Endothelial cell of umbilical vein (primary cell): Measurements from ENCODE around the gene KCP. TPM values are rescaled to one million over a fixed set of nuclear protein-coding genes. Genes with fewer than 3 reads are reported as not detected.

Experiments used
- BruUV-seq: library from RNA; stranded (reverse); fragments of 400-500 nt; replicated peaks from 2 replicates; lab custom pipeline; 2021; lab: Mats Ljungman, UMichigan
- CTCF ChIA-PET: fragments of 300-600, 350-600 bp; sonication (Branson Sonifier 250); formaldehyde crosslinking; loops from one replicate; lab custom pipeline; 2021; ENCODE audit warnings: antibody characterized with exemption, inconsistent platforms; lab: Charles Lee
- POLR2A ChIA-PET: fragments of 300-600, 350-600 bp; sonication (Branson Sonifier 250); formaldehyde crosslinking; loops from one replicate; lab custom pipeline; 2021; ENCODE audit warnings: antibody characterized with exemption, inconsistent platforms; lab: Charles Lee
- DNase-seq: peaks from one replicate; pipeline ENCODE4 v3.0.0-alpha.2; 2011; ENCODE audit warnings: low read depth, low spot score
- FAIRE-seq: peaks from 2 replicates; lab custom pipeline; 2011; peaks lifted over from hg19 to GRCh38; lab: Jason Lieb, UNC
- H2AFZ ChIP-seq: 2 replicates; pipeline ENCODE4 v1.6.0; 2012; ENCODE audit warnings: low read depth, low read length, control low read depth, inconsistent platforms
- H3K27ac ChIP-seq: 2 replicates; pipeline ENCODE4 v1.5.1; 2011; ENCODE audit warnings: low read depth, mild to moderate bottlenecking, control low read depth, low read length, moderate library complexity; ENCODE audit not compliant: insufficient read depth
- H3K27me3 ChIP-seq, 2 experiments: 2 replicates each; pipeline versions ENCODE4 v1.6.0 to v1.6.1; 2011; ENCODE audit warnings: low read length in 2 of 2, mixed read lengths in 1 of 2; ENCODE audit not compliant: control insufficient read depth in 2 of 2, insufficient read depth in 2 of 2
- H3K36me3 ChIP-seq, 2 experiments: 2 replicates in 1 of 2; 3 replicates in 1 of 2; pipeline ENCODE4 v1.5.1; 2011; ENCODE audit warnings: low read length in 2 of 2, mild to moderate bottlenecking in 1 of 2, moderate library complexity in 1 of 2; ENCODE audit not compliant: control insufficient read depth in 2 of 2, insufficient read depth in 2 of 2; ENCODE audit errors: extremely low read depth in 1 of 2
- H3K4me1 ChIP-seq: 3 replicates; pipeline ENCODE4 v1.5.1; 2011; ENCODE audit warnings: mild to moderate bottlenecking, low read length; ENCODE audit not compliant: control insufficient read depth, insufficient read depth; ENCODE audit errors: extremely low read depth
- H3K4me2 ChIP-seq: 2 replicates; pipeline ENCODE4 v1.6.1; 2011; ENCODE audit warnings: low read length, control low read depth, mixed read lengths; ENCODE audit not compliant: insufficient read depth
- H3K4me3 ChIP-seq, 3 experiments: fragments of 200-600 bp in 1 of 3; sonication (generic), shearing (Covaris generic) in 1 of 3; replicated peaks in 1 of 3; 2 replicates each; pipeline ENCODE4 v1.5.1; 2011 to 2016; ENCODE audit warnings: control low read depth in 3 of 3, low read length in 3 of 3, mild to moderate bottlenecking in 2 of 3, inconsistent platforms in 1 of 3, low read depth in 1 of 3, moderate library complexity in 1 of 3; ENCODE audit not compliant: insufficient read depth in 1 of 3
- H3K79me2 ChIP-seq: 2 replicates; pipeline ENCODE4 v1.6.0; 2012; ENCODE audit warnings: low read length, inconsistent platforms; ENCODE audit not compliant: control insufficient read depth, insufficient read depth
- H3K9ac ChIP-seq: replicated peaks from 2 replicates; pipeline ENCODE3; 2011; ENCODE audit warnings: low read length, control low read depth; ENCODE audit not compliant: insufficient read depth; ENCODE audit errors: extremely low read depth
- H3K9me1 ChIP-seq: replicated peaks from 3 replicates; pipeline ENCODE4 v1.6.0; 2011; ENCODE audit warnings: mild to moderate bottlenecking, low read length; ENCODE audit not compliant: control insufficient read depth, insufficient read depth; ENCODE audit errors: extremely low read depth
- H3K9me3 ChIP-seq: replicated peaks from 2 replicates; pipeline ENCODE4 v1.5.1; 2012; ENCODE audit warnings: low read length, inconsistent platforms; ENCODE audit not compliant: control insufficient read depth, insufficient read depth
- H4K20me1 ChIP-seq: replicated peaks from 2 replicates; pipeline ENCODE3; 2011; ENCODE audit warnings: mild to moderate bottlenecking, low read length; ENCODE audit not compliant: control insufficient read depth, insufficient read depth; ENCODE audit errors: extremely low read depth
- CTCF ChIP-seq, 2 donors: IDR thresholded peaks; 1 replicate in 1 of 2; 2 replicates in 1 of 2; pipeline ENCODE4 v1.5.1; 2011; ENCODE audit warnings: low read length in 2 of 2, mild to moderate bottlenecking in 2 of 2, moderate library complexity in 2 of 2, control low read depth in 1 of 2, inconsistent platforms in 1 of 2, low read depth in 1 of 2; ENCODE audit not compliant: insufficient read depth in 1 of 2; ENCODE audit errors: extremely low read depth in 1 of 2
- EZH2 ChIP-seq: IDR thresholded peaks from 2 replicates; pipeline ENCODE4 v1.6.1; 2012; ENCODE audit warnings: borderline replicate concordance, low read depth, mild to moderate bottlenecking, moderate library complexity, low read length, inconsistent platforms; ENCODE audit not compliant: severe bottlenecking
- FOS ChIP-seq: IDR thresholded peaks from 2 replicates; pipeline ENCODE4 v1.6.1; 2011; ENCODE audit warnings: mild to moderate bottlenecking, low read length, moderate library complexity, borderline replicate concordance; ENCODE audit not compliant: insufficient read depth
- GATA2 ChIP-seq: IDR thresholded peaks from 2 replicates; pipeline ENCODE4 v1.7.0; 2011; ENCODE audit warnings: low read depth, mild to moderate bottlenecking, moderate library complexity, mixed read lengths, low read length; ENCODE audit not compliant: insufficient read length, insufficient read depth
- JUN ChIP-seq: IDR thresholded peaks from 2 replicates; pipeline ENCODE4 v1.6.1; 2011; ENCODE audit warnings: borderline replicate concordance, low read depth; ENCODE audit not compliant: insufficient read length, insufficient read depth
- MAX ChIP-seq: IDR thresholded peaks from 2 replicates; pipeline ENCODE4 v1.6.1; 2011; ENCODE audit not compliant: insufficient read depth, insufficient read length
- MYC ChIP-seq: IDR thresholded peaks from one replicate; pipeline ENCODE4 v1.6.1; 2011; ENCODE audit warnings: mild to moderate bottlenecking, low read depth, low read length
- POLR2A ChIP-seq: IDR thresholded peaks from 2 replicates; pipeline ENCODE4 v1.6.1; 2012; ENCODE audit warnings: low read depth, mild to moderate bottlenecking, control low read depth, low read length
- POLR2AphosphoS5 ChIP-seq: IDR thresholded peaks from 2 replicates; pipeline ENCODE4 v1.6.1; 2012; ENCODE audit warnings: low read depth, mild to moderate bottlenecking, control low read depth, low read length, moderate library complexity; ENCODE audit not compliant: insufficient read depth
- dilution Hi-C: fragments of 300-500 bp; cut with MboI; formaldehyde crosslinking; loops from one replicate; pipeline ENCODE4 v1.15.0; 2019; ENCODE audit warnings: low sequenced_read_pairs; ENCODE audit not compliant: extremely low pct_ligation_motif_present
- intact Hi-C: fragments of 100-400 bp; cut with micrococcal nuclease; formaldehyde crosslinking; loops from one replicate; pipeline ENCODE4 v1.10.0; 2022
- polyA plus RNA-seq, 4 experiments: library from polyadenylated mRNA; depleted of rRNA in 3 of 4; stranded (reverse) in 3 of 4; unstranded in 1 of 4; fragments of >200 nt; gene quantifications; 2 replicates each; pipeline versions ENCODE4 v1.2.1 to v1.2.3, GENCODE V29; 2011 to 2012; ENCODE audit warnings: missing spikeins in 1 of 4
- total RNA-seq: library from RNA; stranded (reverse); gene quantifications from 2 replicates; pipeline ENCODE4 v1.2.3, GENCODE V29; 2021

The KCP gene
- total and polyA plus RNA-seq, 2 donors (not counting 3 experiments of a cell fraction or from before 2014, with no cell fraction given): not detected

- Histone ChIP-seq H3K27ac (no peak overlapping the region), H3K9me3 (no peaks in the 10 kb centered on the region), H3K4me1 (no peaks in the 10 kb centered on the region), H3K9me1 (no peaks in the 10 kb centered on the region), H3K9ac (no peak overlapping the region), H3K36me3 (peaks cover 7 to 82% of the 10 kb centered on the region in 2 experiments), H3K27me3 (no peaks in the 10 kb centered on the region), H3K4me3 (no peak overlapping the region), H2AFZ (no peak overlapping the region), H3K79me2 (no peaks in the 10 kb centered on the region), H4K20me1 (no peaks in the 10 kb centered on the region), H3K4me2 (no peak overlapping the region)
- no TSS peak for BruUV-seq
- ChIA-PET CTCF (no interaction called here), POLR2A (no interaction called here)
- TF ChIP-seq EZH2: no peak
- TF ChIP-seq FOS: no peak
- TF ChIP-seq POLR2A: no peak
- TF ChIP-seq JUN: no peak
- TF ChIP-seq POLR2AphosphoS5: no peak
- no peak for TF ChIP-seq GATA2
- no peak for TF ChIP-seq MAX
- DNase-seq (no peak), FAIRE-seq (no peak)
- intact Hi-C loops (no loop called here), dilution Hi-C loops (no loop called here)
These were observed 62.7 kb downstream of the KCP start for GRCh38 chr7:128847721-128848211.

GRCh38 chr7:128846781-128847444, 63.6 kb downstream of the KCP start:
- intact Hi-C loops: no loop called here
- Histone ChIP-seq H3K9me1 (no peaks in the 10 kb centered on the region), H3K9me3 (no peaks in the 10 kb centered on the region), H3K9ac (no peak overlapping the region), H3K27ac (no peak overlapping the region), H3K27me3 (no peaks in the 10 kb centered on the region), H3K4me2 (no peak overlapping the region), H3K4me1 (no peaks in the 10 kb centered on the region), H4K20me1 (no peaks in the 10 kb centered on the region), H3K79me2 (no peaks in the 10 kb centered on the region), H3K36me3 (peaks cover 5 to 78% of the 10 kb centered on the region in 2 experiments), H3K4me3 (no peak overlapping the region), H2AFZ (no peak overlapping the region)
- no TSS peak for BruUV-seq
- ChIA-PET POLR2A (no interaction called here), CTCF (no interaction called here)
- TF ChIP-seq POLR2A (no peak), POLR2AphosphoS5 (no peak), MAX (no peak), MYC (no peak), JUN (no peak), GATA2 (no peak), FOS (no peak), CTCF (IDR thresholded peaks at IDR 0.05; ENCODE audit: extremely low read depth in 1 of 2, insufficient read depth in 1 of 2, low read depth in 1 of 2, low read length in 2 of 2) (no peak), EZH2 (no peak)
- DNase-seq (no peak), FAIRE-seq (no peak)
- dilution Hi-C loops: no loop called here
